ENCODE results near the gene HECTD2.

Gene HECTD2

GRCh38 chr10:91472911-91473310 lies 62.8 kb downstream of the HECTD2 start:
- Histone ChIP-seq H2AFZ (ENCODE audit: low read length) (no peak overlapping the region), H4K20me1 (ENCODE audit: insufficient read depth, low read length, poor library complexity, severe bottlenecking) (no peaks in the 10 kb centered on the region), H3F3A (ENCODE audit: low read depth) (no peaks in the 10 kb centered on the region), H3K4me2 (ENCODE audit: low read depth, low read length, poor library complexity, severe bottlenecking) (no peak overlapping the region), H3K4me3 (ENCODE audit: low read length, poor library complexity, severe bottlenecking) (no peak overlapping the region), H3K9ac (ENCODE audit: low read depth, low read length, poor library complexity, severe bottlenecking) (no peak overlapping the region), H3K9me3 (ENCODE audit: insufficient read depth, low read depth, low read length) (no peaks in the 10 kb centered on the region), H3K27me3 (ENCODE audit: insufficient read depth, low read length, poor library complexity, severe bottlenecking) (no peaks in the 10 kb centered on the region), H3K36me3 (ENCODE audit: insufficient read depth, low read length) (no peaks in the 10 kb centered on the region), H3K79me2 (ENCODE audit: insufficient read depth, low read length) (no peaks in the 10 kb centered on the region), H3K4me1 (ENCODE audit: insufficient read depth, low read length, poor library complexity, severe bottlenecking) (no peaks in the 10 kb centered on the region), H3K9me2 (replicated peaks; ENCODE audit: low read depth, low read length) (no peaks in the 10 kb centered on the region)
- TF ChIP-seq CTCF (conservative IDR thresholded peaks at IDR 0.05; ENCODE audit: low read length) = no peak
- TF ChIP-seq EZH2phosphoT487 (IDR thresholded peaks at IDR 0.05; ENCODE audit: borderline replicate concordance) = no peak

GRCh38 chr10:91474009-91474408 lies 63.9 kb downstream of the HECTD2 start:
- Histone ChIP-seq H3K4me2 (ENCODE audit: low read depth, low read length, poor library complexity, severe bottlenecking) (no peak overlapping the region), H3K79me2 (ENCODE audit: insufficient read depth, low read length) (no peaks in the 10 kb centered on the region), H3K9me3 (ENCODE audit: insufficient read depth, low read depth, low read length) (no peaks in the 10 kb centered on the region), H3K9ac (ENCODE audit: low read depth, low read length, poor library complexity, severe bottlenecking) (no peak overlapping the region), H3K4me3 (ENCODE audit: low read length, poor library complexity, severe bottlenecking) (no peak overlapping the region), H3K27me3 (ENCODE audit: insufficient read depth, low read length, poor library complexity, severe bottlenecking) (no peaks in the 10 kb centered on the region), H3K9me2 (replicated peaks; ENCODE audit: low read depth, low read length) (no peaks in the 10 kb centered on the region), H3F3A (ENCODE audit: low read depth) (no peaks in the 10 kb centered on the region), H2AFZ (ENCODE audit: low read length) (no peak overlapping the region), H4K20me1 (ENCODE audit: insufficient read depth, low read length, poor library complexity, severe bottlenecking) (no peaks in the 10 kb centered on the region), H3K36me3 (ENCODE audit: insufficient read depth, low read length) (no peaks in the 10 kb centered on the region), H3K4me1 (ENCODE audit: insufficient read depth, low read length, poor library complexity, severe bottlenecking) (no peaks in the 10 kb centered on the region)
- no peak for TF ChIP-seq EZH2phosphoT487 (IDR thresholded peaks at IDR 0.05; ENCODE audit: borderline replicate concordance)
- no peak for TF ChIP-seq CTCF (conservative IDR thresholded peaks at IDR 0.05; ENCODE audit: low read length)

- Histone ChIP-seq H3K9me2 (replicated peaks; ENCODE audit: low read depth, low read length) (no peaks in the 10 kb centered on the region), H2AFZ (ENCODE audit: low read length) (no peak overlapping the region), H3K9me3 (ENCODE audit: insufficient read depth, low read depth, low read length) (no peaks in the 10 kb centered on the region), H3K27me3 (ENCODE audit: insufficient read depth, low read length, poor library complexity, severe bottlenecking) (no peaks in the 10 kb centered on the region), H3K4me3 (ENCODE audit: low read length, poor library complexity, severe bottlenecking) (no peak overlapping the region), H3K4me2 (ENCODE audit: low read depth, low read length, poor library complexity, severe bottlenecking) (no peak overlapping the region), H3K4me1 (ENCODE audit: insufficient read depth, low read length, poor library complexity, severe bottlenecking) (no peaks in the 10 kb centered on the region), H3K79me2 (ENCODE audit: insufficient read depth, low read length) (no peaks in the 10 kb centered on the region), H3K36me3 (ENCODE audit: insufficient read depth, low read length) (no peaks in the 10 kb centered on the region), H4K20me1 (ENCODE audit: insufficient read depth, low read length, poor library complexity, severe bottlenecking) (no peaks in the 10 kb centered on the region), H3K9ac (ENCODE audit: low read depth, low read length, poor library complexity, severe bottlenecking) (no peak overlapping the region), H3F3A (ENCODE audit: low read depth) (no peaks in the 10 kb centered on the region)
- no peak for TF ChIP-seq CTCF (conservative IDR thresholded peaks at IDR 0.05; ENCODE audit: low read length)
- TF ChIP-seq EZH2phosphoT487 (IDR thresholded peaks at IDR 0.05; ENCODE audit: borderline replicate concordance) = no peak
Observed at GRCh38 chr10:91477236-91477635, 67.1 kb downstream of the HECTD2 start.
